ENCODE results near the gene KCNMB2. TPM values are rescaled to one million over a fixed set of nuclear protein-coding genes. Genes with fewer than 3 reads are reported as not detected.

The KCNMB2 gene
- total and polyA plus RNA-seq, 8 donors = 0.48 to 3.7 (median 1.8) TPM; not detected in 4

DNA sequence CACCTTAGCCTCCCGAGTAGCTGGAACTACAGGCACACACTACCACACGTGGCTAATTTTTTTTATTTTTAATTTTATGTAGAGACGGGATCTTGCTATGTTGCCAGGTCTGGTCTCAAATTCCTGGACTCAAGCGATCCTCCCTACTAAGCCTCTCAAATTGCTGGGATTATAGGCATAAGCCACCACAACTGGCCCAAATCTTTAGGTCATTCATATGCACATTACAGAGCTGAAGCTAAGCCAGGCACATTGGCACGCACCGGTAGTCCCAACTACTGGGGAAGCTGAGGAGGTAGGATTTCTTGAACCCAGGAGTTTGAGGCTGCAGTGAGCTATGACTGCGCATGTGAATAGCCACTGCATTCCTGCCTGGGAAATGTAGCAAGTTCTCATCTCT lies 269.5 kb downstream of the KCNMB2 start:
- no peaks in the 10 kb centered on the region for H3K36me3 ChIP-seq
- H3K4me3 ChIP-seq = no peak overlapping the region
- no peak for DNase-seq
- no peaks in the 10 kb centered on the region for H3K4me1 ChIP-seq
- H3K27ac ChIP-seq = no peak overlapping the region
- no peaks in the 10 kb centered on the region for H3K9me3 ChIP-seq
- intact Hi-C loops (cut with DNase I; ENCODE audit: low total_unique reads) = no loop called here
- TF ChIP-seq POLR2AphosphoS5 (IDR thresholded peaks at IDR 0.05) (no peak), EP300 (IDR thresholded peaks at IDR 0.05) (no peak), CTCF (IDR thresholded peaks at IDR 0.05) (no peak), POLR2A (IDR thresholded peaks at IDR 0.05) (no peak)
- no peaks in the 10 kb centered on the region for H3K27me3 ChIP-seq
- WGBS, 5 donors = 83 to 92% (median 88%) methylated on average over 7 of the region's 7 CpGs

GRCh38 chr3:178806651-178807050 lies 270.4 kb downstream of the KCNMB2 start:
- TF ChIP-seq POLR2A (IDR thresholded peaks at IDR 0.05) (no peak), EP300 (IDR thresholded peaks at IDR 0.05) (no peak), CTCF (IDR thresholded peaks at IDR 0.05) (no peak)
- Histone ChIP-seq H3K27ac (no peak overlapping the region), H3K9me3 (no peaks in the 10 kb centered on the region), H3K4me3 (no peak overlapping the region), H3K36me3 (no peaks in the 10 kb centered on the region), H3K4me1 (no peaks in the 10 kb centered on the region), H3K27me3 (no peaks in the 10 kb centered on the region)
- no peak for DNase-seq
- WGBS, 5 donors = 73 to 91% (median 83%) methylated on average over 1 of the region's 1 CpG
- intact Hi-C loops (cut with DNase I; ENCODE audit: low total_unique reads) = no loop called here

- H3K36me3 ChIP-seq = no peaks in the 10 kb centered on the region
- DNase-seq = no peak
- no peaks in the 10 kb centered on the region for H3K4me1 ChIP-seq
- H3K9me3 ChIP-seq = no peaks in the 10 kb centered on the region
- H3K27me3 ChIP-seq = no peaks in the 10 kb centered on the region
- H3K27ac ChIP-seq = no peak overlapping the region
- 93 to 100% (median 97%) methylated on average over 1 of the region's 1 CpG for WGBS, 5 donors
- no peak overlapping the region for H3K4me3 ChIP-seq
- no peak for TF ChIP-seq EP300 (IDR thresholded peaks at IDR 0.05)
- no peak for TF ChIP-seq POLR2AphosphoS5 (IDR thresholded peaks at IDR 0.05)
- no peak for TF ChIP-seq CTCF (IDR thresholded peaks at IDR 0.05)
- no peak for TF ChIP-seq POLR2A (IDR thresholded peaks at IDR 0.05)
- intact Hi-C loops (cut with DNase I; ENCODE audit: low total_unique reads) = no loop called here
Observed at GRCh38 chr3:178807694-178808093, 271.5 kb downstream of the KCNMB2 start.

DNA sequence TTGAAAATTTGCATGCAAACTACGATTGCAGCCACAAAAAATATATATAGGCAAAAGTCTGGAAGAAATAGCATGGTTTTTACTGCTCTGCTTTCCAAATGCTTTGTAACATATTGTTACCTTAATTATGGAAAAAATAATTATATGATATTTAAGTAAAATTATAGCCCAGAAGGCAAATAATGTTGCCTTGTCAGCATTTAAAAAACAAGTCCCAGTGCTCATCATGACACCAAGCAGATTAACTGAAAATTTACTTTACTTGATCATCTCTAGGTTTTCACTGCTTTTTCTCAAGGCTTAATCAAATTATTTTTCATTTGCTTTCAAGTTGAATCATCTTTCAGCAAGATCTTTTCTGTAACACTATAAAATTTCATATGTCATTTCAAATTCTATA lies 272.5 kb downstream of the KCNMB2 start:
- TF ChIP-seq EP300 (IDR thresholded peaks at IDR 0.05) (no peak), POLR2A (IDR thresholded peaks at IDR 0.05) (no peak), CTCF (IDR thresholded peaks at IDR 0.05) (no peak), POLR2AphosphoS5 (IDR thresholded peaks at IDR 0.05) (no peak)
- Histone ChIP-seq H3K27me3 (no peaks in the 10 kb centered on the region), H3K27ac (no peak overlapping the region), H3K4me1 (no peaks in the 10 kb centered on the region), H3K9me3 (no peaks in the 10 kb centered on the region), H3K36me3 (no peaks in the 10 kb centered on the region), H3K4me3 (no peak overlapping the region)
- no peak for DNase-seq
- 74 to 89% (median 83%) methylated on average over 1 of the region's 1 CpG for WGBS, 5 donors
- intact Hi-C loops (cut with DNase I; ENCODE audit: low total_unique reads) = no loop called here

All from stomach (tissue), 9 donors.